Measurements from ENCODE around the gene ADAMTS3.
A peak's percentile ranks its signal among the peaks of the same experiment; 100 is the strongest.

Gene ADAMTS3

DNA sequence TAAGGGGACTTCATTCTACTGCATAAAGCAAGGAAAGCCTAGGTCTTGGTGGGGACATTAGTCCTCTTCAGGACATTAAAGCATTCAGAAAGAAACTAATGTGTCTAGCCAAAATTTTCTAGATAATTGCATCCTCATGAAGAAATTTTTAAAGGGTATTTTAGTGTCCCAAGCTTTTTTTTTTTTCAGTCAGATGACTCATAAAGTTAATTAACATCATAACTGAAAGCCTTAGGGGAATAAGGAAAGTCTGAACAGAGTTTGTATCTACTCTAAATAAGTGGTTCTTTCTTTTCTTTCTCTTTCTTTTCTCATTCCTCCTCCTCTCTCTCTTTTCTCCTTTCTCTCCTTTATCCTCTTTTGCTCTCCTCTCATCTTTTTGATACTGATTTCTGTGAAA lies 202.4 kb downstream of the ADAMTS3 start:
- H3K4me3 ChIP-seq (ENCODE audit: low read depth, low read length), result no peak overlapping the region
- TF ChIP-seq, protein P1, sequence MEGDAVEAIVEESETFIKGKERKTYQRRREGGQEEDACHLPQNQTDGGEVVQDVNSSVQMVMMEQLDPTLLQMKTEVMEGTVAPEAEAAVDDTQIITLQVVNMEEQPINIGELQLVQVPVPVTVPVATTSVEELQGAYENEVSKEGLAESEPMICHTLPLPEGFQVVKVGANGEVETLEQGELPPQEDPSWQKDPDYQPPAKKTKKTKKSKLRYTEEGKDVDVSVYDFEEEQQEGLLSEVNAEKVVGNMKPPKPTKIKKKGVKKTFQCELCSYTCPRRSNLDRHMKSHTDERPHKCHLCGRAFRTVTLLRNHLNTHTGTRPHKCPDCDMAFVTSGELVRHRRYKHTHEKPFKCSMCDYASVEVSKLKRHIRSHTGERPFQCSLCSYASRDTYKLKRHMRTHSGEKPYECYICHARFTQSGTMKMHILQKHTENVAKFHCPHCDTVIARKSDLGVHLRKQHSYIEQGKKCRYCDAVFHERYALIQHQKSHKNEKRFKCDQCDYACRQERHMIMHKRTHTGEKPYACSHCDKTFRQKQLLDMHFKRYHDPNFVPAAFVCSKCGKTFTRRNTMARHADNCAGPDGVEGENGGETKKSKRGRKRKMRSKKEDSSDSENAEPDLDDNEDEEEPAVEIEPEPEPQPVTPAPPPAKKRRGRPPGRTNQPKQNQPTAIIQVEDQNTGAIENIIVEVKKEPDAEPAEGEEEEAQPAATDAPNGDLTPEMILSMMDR (IDR thresholded peaks at IDR 0.05; ENCODE audit: control insufficient read depth, extremely low read depth, insufficient read depth), result no peak
- DNase-seq (ENCODE audit: low read depth), result no peak

GRCh38 chr4:72365981-72366380 lies 203.0 kb downstream of the ADAMTS3 start:
- TF ChIP-seq, protein P1 (IDR thresholded peaks at IDR 0.05; ENCODE audit: control insufficient read depth, extremely low read depth, insufficient read depth), result no peak
- DNase-seq (ENCODE audit: low read depth), result no peak

GRCh38 chr4:72365016-72365415 lies 204.0 kb downstream of the ADAMTS3 start:
- H3K4me3 ChIP-seq (ENCODE audit: low read depth, low read length), result no peak overlapping the region
- DNase-seq (ENCODE audit: low read depth), result no peak
- TF ChIP-seq, protein P1 (IDR thresholded peaks at IDR 0.05; ENCODE audit: control insufficient read depth, extremely low read depth, insufficient read depth), result no peak

More at GRCh38 chr4:72365981-72366380, 203.0 kb downstream of the ADAMTS3 start:
- H3K4me3 ChIP-seq (ENCODE audit: low read depth, low read length), result no peak overlapping the region

DNA sequence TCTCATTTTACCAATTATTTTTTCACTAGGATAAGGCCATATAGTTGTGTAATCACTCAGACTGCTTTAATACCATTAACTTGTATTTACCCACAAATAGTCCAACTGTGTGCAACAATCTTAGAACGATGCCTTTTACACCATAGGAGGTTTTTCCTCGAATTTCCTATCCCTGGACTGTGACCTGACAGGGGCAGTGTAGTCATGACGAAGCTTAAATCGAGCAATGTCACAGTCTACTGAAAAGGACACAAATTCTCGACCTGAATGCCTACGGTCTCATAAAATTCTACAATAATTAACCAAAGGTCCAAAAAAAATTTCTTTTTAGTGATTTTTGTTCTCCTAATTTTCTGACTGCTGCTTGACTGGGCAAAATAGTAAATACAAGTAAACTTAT lies 208.9 kb downstream of the ADAMTS3 start:
- DNase-seq (ENCODE audit: low read depth), result no peak
- H3K4me3 ChIP-seq (ENCODE audit: low read depth, low read length), result no peak overlapping the region
- TF ChIP-seq, protein P1 (IDR thresholded peaks at IDR 0.05; ENCODE audit: control insufficient read depth, extremely low read depth, insufficient read depth), result no peak

- H3K4me3 ChIP-seq (ENCODE audit: low read depth, low read length), result no peak overlapping the region
- TF ChIP-seq, protein P1 (IDR thresholded peaks at IDR 0.05; ENCODE audit: control insufficient read depth, extremely low read depth, insufficient read depth), result no peak
- no peak for DNase-seq (ENCODE audit: low read depth)
Measured at GRCh38 chr4:72358483-72358882, 210.5 kb downstream of the ADAMTS3 start.

GRCh38 chr4:72357908-72358307 lies 211.1 kb downstream of the ADAMTS3 start:
- TF ChIP-seq, protein P1 (IDR thresholded peaks at IDR 0.05; ENCODE audit: control insufficient read depth, extremely low read depth, insufficient read depth), result no peak
- no peak for DNase-seq (ENCODE audit: low read depth)
- H3K4me3 ChIP-seq (ENCODE audit: low read depth, low read length), result no peak overlapping the region

DNA sequence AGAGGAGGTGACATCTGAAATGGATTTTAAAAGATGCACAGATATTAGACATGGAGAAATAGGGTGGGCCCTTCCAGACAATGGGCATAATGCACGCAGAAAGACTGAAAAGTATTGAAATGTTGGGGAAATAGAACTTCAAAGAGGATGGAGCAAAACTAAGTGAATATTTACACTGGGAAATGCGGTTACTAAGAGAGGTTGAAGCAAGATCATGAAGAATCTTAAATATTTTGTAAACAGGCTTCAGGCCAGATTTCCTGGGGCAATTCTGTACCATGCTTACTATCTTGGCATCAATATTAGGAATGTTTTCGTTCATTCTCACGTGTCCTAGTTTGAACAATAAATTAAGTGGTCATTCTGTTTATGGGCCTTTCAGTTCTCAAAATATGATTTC lies 216.3 kb downstream of the ADAMTS3 start:
- no peak overlapping the region for H3K4me3 ChIP-seq (ENCODE audit: low read depth, low read length)
- TF ChIP-seq, protein P1 (IDR thresholded peaks at IDR 0.05; ENCODE audit: control insufficient read depth, extremely low read depth, insufficient read depth), result no peak
- DNase-seq (ENCODE audit: low read depth), result peak; percentile 51

Measured in LNCaP clone FGC (cell line).